OCI-M1 (cell line): ENCODE results near the gene LAMA2.

ENCODE experiments used
- DNase-seq: peaks from one replicate; lab custom pipeline; 2025; lab: John Stamatoyannopoulos, UW

The LAMA2 gene

DNA sequence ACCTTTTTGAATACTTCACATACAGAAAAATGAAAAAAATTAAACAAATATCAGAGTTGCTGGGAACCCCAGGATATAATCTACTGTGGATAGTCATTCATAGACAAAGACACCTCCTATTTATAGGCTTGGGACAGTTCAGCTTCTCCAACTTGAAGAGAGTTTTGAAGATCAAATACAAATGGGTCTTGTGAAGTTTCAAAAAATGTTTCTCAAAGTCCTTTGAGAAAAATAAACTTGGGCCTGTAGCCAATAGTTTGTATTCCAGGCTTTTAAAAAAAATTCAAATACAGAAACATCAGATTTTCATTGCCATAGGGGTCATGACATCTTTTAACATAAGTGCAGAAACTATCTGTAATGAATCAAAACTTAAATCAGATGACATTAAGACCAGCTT lies 334.8 kb downstream of the LAMA2 start:
- no peak for DNase-seq

DNA sequence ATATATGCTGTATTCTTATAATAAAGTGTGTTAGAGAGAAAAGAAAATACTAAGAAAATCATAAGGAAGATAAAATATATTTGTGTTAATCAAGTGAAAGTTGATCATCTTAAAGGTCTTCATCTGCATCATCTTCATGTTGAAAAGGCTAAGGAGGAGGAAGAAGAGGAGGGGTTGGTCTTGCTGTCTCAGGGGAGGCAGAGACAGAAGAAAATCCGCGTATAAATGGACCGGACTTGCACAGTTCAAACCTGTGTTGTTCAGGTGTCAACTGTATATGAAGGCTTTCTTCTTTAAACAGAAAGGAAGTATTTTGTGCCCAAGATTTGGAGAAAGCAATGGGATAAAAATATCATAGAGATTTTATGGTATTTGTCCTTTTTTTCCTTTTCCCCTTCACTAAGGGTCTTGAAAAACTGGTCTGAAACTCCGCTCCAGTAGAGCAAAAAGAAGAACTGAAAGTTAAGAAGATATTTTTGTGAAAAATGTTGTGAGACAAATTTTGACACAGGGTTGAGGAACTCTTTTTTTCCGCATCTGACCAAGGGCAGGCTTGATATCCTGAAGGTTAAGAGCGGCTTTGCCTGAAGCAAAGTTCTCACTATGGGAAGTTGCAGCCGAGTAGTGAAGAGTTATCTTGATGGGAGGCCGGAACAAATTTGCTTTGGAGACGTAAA lies 350.7 kb downstream of the LAMA2 start:
- no peak for DNase-seq

DNA sequence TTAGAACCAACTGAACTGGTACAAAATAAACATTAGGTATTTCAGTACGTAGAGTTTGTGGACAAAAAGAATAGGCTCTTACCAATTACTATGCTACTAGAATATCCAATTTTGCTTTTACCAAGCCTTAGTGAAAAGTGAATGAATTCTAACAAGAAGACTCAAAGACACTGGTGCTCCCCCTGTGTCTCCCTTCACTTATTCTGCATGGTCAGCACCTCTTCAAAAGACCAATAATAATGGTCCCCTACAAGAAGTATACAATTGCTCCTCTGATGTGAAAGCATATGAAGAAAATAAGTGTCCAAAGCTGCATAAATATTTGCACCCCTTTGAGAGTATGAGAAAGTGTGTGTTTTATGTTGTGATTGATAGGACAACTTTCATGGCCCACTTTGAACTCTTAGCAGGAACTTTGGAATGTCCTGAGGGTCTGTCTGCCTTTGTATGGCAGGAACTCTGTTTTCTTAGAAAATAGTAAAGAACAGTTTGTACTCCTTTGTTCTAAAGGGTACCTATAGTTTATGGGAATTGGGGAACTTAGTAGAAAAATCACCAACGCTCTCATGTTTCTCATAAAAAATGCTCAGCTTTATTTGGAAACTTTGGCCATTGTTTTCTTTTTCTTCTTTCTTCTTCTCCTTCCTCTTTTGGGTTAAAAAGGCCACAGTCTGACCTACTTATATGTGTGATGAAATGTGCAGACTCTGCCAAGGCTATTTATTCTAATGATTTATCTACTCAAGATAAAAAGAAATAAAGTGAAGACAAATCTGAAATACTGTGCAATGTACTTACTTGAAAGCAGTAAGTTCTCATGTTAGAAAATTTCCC lies 352.4 kb downstream of the LAMA2 start:
- DNase-seq: no peak

DNA sequence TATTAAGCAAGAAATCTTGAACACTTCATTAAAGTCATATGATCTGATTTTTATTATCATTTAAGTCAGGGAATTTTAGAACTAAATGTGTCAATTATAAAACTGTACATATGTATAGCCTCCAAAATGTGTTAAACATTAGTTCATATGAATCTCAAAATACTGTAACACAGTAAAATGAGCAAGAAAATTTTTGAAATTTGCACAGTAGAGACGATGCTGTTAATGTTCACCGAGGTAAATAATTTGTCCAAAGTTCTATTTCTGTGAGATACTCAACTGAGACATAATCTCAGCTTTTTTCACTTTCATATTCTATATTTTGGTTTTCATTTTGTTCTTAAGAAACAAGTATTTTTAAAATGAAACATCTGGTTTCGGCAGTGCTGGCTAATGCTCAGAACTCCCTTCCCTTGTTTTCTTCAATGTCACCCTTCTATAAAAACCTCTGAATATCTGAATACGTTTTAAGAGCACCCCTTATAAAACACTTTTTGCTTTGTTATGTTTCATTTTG lies 353.1 kb downstream of the LAMA2 start:
- DNase-seq: no peak

DNA sequence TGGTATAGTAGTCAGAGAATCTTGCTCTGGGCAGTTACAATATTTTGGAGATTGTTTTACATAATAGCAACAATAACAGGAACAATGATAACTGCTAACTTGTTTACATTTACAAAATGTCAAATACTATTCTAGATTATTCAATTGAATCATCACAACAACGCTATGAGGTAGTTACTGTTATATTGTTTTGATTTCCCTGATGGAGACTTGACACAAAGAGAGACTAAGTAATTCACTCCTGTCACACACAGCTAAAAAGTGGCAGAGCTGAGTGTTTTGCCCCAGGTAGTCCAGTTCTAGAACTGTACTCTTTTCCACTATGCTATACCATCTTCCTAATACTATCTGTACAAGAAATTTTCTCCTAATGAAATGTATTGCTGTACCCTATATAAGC lies 356.1 kb downstream of the LAMA2 start:
- no peak for DNase-seq

DNA sequence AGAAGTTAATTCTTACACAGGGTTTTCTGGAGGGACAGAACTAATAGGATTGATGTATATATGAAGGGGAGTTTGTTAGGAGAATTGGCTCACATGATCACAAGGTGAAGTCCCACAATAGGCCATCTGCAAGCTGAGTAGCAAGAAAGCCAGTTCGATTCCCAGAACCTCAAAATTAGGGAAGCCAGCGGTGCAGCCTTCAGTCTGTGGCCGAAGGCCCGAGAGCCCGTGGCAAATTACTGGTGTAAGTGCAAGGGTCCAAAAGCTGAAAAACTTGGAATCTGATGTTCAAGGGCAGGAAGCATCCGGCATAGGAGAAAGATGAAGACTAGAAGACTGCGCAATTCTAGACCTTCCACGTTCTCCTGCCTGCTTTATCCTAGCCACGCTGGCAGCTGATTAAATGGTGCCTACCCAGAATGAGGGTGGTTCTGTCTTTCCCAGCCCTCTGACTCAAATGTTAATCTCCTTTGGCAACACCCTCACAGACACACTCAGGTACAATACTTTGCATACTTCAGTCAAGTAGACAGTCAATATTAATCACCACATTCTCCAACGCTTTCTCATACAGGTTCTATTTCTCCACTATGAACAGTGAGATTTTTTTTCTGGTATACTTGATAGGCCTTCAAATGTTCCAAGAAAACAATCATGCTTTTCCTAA lies 357.0 kb downstream of the LAMA2 start:
- DNase-seq: no peak

DNA sequence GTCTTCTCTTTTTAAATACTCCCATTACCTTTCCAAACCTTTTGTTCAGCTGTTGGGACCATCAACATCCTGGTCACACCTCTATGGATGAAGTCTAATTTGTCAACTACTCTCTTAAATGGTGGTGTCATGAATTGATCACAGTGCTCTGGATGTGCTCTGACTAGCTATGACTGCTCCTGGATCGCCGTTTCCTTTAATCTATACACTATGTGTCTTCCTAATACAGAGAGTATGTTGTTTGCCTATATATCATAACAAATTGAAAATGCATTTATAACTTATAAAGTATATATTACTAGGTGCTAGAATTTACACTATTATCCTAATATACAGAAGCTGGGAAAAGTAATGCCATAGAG lies 357.5 kb downstream of the LAMA2 start:
- no peak for DNase-seq

DNA sequence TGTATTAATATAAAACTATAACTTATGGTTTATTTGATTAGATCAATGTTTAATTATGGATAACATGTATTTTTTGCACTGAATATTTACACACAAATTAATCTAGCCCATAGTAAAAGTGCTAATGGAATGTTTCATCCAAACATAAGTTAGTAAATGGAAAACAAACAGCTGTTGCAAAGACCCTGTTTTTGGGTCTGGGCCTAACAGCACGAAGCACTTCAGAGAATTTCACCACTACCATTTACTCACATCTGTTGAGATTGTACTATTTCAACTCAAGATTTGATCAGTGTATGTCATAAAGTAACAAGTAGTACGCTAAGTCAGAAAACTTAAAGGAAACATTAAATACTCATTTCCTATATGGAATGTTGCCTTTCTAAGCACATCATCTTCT lies 359.6 kb downstream of the LAMA2 start:
- DNase-seq: no peak

DNA sequence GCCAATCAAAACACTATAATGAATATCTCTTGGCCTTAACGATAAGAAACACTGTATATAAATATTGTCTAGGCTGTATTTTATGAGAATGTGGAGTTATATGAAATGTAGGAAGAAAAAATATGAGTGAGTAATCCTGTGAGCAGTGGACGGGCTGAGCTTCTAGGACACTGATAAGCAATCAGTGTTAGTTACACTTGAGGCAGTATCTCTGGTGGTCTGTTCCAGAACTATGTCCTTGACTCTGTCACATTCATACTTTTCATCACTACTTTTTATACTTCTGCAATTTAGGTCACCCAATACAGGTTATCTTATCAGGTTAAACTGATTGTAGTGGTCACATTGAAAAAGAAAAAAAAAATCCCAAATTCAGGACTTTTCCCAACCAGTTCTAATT lies 360.4 kb downstream of the LAMA2 start:
- DNase-seq: no peak

DNA sequence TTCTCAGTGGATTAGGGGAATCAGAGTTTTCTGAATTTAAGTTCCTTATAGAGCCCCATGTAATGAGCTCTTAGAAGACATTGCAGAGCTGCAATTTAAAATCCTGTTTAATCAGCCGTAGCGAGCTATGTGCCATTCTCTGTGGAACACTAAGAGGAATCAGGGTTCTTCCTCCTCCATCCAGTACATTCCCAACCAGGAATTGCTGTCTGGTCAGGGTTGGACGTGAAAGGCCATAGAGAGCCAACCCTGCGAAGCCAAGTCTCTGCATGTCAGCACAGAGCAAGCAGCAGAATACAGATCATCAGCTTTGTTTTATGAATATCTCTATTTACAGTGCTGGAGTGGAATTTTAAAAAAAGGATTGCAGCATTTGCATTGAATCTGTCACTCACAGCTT lies 366.0 kb downstream of the LAMA2 start:
- no peak for DNase-seq

DNA sequence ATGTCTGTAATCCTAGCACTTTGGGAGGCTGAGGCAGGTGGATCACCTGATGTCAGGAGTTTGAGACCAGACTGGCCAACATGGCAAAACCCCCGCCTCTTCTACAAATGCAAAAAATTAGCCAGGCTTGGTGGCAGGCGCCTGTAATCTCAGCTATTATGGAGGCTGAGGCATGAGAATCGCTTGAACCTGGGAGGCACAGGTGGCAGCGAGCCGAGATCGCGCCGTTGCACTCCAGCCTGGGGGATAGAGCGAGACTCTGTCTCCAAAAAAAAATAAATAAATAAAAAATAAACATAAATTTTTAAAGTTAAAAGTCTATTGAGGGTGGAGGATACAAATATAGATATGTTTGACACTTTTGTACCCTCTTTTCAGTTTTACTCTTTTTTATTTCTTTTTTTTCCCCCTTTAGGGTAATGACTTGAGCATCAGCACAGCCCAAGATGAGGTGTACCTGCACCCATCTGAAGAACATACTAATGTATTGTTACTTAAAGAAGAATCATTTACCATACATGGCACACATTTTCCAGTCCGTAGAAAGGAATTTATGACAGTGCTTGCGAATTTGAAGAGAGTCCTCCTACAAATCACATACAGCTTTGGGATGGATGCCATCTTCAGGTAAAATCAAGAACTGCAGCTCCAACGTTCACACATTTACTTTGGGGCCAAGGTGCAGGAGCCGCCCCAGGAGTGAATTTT lies 368.9 kb downstream of the LAMA2 start:
- peak; percentile 83 for DNase-seq

DNA sequence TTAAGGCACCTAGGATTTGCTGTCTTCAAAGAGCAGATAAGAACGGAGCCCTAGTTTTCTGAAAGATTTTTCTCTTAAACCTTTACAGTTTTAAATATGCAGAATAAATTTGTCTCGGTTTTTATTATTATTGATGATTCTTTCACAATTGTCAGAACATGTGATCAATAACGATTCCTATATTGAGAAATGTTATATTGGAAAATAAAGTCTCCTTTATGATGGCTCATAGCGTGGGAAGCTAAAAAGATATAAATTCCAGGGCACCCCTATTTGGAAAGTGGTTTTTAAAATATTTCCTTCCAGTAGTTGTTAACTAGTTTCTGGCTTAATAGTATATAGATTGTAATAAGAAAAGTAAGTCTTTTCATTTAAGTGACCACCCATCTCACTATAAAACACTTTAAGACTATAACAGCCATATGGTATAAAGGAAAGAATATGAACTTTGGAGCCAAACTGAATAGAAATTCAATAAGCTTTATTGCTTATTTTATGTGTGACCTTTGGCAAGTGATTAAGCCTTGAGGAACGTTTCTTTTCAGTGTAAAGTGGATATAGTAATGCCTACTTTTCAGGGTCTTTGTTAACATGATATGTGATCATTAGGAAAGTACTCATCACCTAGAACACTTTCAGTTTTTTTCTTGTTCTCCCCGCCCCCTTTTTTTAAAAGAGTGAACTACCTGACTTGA lies 369.6 kb downstream of the LAMA2 start:
- no peak for DNase-seq

DNA sequence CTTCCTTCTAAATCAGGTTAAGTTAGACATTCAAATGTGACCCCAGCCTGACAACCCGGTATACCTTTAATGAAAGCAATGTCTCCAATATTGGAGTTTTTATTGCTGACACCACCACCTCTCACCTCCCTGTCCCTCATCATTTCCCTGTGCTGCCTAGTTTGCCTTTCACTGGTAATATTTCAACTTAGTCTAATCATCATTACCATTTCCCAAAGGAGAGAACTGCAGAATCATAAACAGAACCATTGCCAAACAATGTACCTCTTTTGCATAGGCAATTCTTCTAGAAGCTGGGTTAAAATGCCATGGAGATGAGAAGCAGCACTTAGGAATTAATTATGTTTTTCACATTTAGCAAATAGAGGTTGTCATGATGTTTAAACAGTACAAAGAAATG lies 370.3 kb downstream of the LAMA2 start:
- no peak for DNase-seq

DNA sequence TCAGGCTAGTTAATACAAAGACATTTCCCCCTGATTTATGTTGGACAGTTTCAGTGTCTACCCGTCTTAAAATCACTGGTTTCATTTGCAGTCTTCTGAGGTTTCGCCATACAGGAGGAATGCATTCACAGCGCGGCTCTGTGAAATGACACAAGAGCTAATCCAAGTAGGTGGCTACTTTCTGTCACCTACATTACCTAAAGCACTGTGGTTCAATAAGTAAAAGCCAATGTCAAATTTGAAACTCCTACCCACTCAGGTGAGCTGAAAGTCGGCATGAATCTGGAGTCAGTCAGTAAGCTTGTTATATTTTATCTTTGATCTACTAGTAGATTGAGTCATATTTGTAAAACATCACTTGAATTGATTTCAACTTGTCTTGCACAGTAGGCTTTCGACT lies 370.8 kb downstream of the LAMA2 start:
- no peak for DNase-seq

DNA sequence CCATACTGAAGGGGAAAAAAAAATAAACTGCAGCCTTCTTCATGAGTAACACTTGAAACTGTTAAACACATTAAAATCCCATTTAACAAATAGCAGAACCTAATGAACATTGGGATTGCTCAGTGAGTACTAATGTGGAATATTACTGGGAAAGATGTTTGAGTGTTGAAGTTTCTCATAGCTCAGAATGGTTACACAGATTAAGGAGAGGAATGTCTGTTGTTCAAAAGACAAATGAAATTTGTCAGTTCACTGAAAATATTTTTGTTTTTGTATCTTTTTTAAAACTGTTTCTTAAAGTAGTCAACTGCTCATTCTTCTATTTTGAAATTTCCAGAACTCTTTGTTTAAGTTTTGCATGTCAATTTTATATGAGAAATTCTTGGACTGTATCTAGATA lies 374.3 kb downstream of the LAMA2 start:
- no peak for DNase-seq

DNA sequence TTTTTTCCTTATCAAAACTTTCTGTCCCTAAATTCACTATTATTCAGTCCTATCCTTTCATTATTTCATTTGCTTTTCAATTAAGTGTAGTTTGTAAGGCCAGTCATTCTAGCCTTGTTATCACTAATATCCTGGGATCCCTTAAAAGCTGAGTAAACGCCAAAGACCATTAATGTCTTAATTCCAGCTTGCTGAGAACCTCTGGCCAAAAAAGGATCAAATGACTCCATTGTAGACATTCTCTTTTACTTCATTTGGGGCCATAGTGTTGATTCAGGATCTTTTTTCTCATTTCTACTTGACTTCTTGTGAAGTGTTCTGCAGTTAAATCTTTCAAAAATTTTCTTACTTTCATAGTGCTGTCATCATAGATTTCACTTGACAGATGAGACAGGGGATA lies 379.7 kb downstream of the LAMA2 start:
- DNase-seq: no peak

DNA sequence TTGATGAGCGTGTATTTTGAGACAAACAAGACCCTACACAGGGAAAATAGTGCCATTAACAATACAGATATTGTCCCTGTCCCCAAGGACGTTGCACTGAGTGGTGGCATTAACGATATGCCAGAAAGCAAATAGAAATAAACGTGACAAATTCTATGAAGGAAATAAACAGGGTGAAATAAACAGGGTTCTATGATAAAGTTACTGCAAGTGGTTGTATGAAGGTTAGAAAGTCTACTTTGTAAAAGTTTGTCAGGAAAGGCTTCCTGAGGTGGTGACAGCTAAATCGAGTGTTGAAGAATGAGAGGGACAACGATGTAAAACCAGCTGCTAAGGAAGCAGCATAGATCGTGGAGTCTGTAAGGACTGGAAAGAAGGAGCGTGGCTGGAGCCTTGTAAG lies 380.2 kb downstream of the LAMA2 start:
- no peak for DNase-seq

DNA sequence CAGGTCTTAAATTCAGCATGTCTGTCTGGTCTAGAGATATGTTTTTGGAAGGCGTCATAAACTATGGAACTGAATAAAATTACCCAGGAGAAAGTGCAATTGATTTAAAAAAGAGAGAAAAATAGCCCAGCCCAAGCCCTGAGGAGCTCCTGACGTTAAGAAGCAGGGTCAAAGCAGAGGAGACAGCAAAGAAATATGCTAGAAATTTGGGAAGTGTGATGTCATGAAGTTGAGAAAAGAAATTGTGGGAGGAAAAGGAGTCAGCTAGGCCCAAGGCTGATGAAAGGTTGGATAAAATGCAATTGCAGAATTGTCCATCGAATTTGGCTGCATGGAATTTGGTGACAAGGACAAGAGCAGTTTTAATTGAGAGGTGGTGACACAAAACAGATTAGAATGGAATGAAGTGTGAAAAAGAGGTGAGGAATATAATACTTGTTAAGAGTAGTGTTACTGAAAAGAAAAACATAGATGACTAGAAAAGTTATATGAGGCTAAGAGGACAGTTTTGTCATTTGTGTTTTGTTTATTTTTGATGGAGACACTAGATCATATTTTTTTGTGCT lies 381.6 kb downstream of the LAMA2 start:
- DNase-seq: no peak

DNA sequence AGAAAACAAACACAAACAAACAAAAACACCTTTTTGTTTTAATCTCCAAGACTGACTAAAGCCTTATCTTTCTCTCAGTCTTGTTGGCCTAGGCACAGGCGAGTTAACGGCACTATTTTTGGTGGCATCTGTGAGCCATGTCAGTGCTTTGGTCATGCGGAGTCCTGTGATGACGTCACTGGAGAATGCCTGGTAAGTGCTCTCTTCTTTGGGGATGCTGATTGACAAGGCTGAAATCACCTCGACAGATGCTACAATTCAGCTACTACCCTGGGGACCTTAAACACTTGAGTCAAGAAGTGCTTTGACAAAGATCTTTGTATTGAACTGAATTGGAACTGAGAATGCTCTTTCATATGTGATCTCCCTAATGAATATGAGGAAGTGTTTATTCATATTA lies 384.1 kb downstream of the LAMA2 start:
- no peak for DNase-seq

DNA sequence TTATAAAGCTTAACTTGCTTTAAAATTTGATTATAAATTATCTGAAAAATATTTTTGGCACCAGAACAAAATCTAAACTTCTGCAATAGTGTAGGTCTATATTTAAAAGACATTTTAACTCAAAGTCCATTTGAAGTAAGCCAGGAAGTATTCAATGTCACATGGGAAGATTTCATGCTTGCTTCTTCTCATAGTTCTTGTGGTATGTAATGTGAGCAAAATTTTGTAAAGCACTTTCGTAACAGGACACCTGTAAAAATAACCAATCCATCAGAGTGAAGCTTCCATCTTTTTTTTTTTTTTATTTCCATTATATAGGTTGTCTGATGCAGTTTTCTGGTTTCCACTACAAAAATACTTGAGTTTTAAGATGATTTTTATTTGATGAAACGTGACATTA lies 386.1 kb downstream of the LAMA2 start:
- no peak for DNase-seq

DNA sequence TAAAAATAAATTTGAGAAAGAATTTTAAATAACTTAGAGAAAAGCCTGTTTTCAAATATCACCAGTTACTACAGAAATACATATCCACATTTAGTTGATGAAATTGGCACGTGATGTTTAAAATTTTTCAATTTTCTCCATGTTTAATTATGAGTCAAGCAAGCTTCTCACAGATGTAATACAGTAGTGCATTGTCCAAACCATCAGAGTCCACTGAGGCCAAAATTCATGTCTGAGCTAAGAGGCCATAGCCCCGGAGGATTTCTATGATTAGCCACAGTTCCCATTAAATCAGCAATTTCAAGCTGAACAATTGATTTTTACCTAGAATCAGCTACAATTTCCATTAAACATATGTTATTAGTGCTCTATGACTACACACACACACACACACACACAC lies 387.0 kb downstream of the LAMA2 start:
- DNase-seq: no peak

DNA sequence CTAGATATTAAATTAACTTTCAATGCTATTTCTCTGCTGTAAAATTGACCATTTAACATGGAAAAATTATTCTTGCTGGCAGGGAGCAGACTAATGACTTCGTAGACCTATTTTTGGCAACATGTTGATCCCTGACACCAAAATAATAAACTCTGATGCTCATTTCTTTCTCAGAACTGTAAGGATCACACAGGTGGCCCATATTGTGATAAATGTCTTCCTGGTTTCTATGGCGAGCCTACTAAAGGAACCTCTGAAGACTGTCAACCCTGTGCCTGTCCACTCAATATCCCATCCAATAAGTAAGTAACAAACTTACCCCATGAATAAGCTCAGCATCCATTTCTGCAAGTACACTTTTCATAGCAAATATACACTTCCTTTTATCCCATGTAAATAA lies 387.5 kb downstream of the LAMA2 start:
- DNase-seq: no peak
